ENCODE measurements around the gene TFPI. TPM values are rescaled to one million over a fixed set of nuclear protein-coding genes. Genes with fewer than 3 reads are reported as not detected.
"Not testable (repeated sequence)": the region's sequence is repeated elsewhere in the genome, so short reads cannot be mapped to it uniquely, and the experiment has no call there.

The TFPI gene
- total and polyA plus RNA-seq, 9 donors = 23.3 to 98.0 (median 48.8) TPM

DNA sequence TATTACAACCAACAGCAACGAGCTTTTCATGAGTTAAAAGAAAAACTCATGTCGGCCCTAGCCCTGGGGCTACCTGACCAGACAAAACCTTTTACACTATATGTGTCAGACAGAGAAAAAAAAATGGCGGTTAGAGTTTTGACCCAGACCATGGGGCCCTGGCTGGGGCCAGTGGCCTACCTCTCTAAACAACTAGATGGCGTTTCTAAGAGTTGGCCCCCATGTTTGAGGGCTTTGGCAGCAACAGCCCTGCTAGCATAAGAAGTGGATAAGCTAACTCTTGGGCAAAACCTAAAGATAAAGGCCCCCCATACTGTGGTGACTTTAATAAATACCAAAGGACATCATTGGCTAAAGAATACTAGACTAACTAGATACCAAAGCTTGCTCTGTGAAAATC lies 39.3 kb downstream of the TFPI start:
- no peak for DNase-seq
- no peak for TF ChIP-seq POLR2A (IDR thresholded peaks at IDR 0.05)
- TF ChIP-seq, protein P1, sequence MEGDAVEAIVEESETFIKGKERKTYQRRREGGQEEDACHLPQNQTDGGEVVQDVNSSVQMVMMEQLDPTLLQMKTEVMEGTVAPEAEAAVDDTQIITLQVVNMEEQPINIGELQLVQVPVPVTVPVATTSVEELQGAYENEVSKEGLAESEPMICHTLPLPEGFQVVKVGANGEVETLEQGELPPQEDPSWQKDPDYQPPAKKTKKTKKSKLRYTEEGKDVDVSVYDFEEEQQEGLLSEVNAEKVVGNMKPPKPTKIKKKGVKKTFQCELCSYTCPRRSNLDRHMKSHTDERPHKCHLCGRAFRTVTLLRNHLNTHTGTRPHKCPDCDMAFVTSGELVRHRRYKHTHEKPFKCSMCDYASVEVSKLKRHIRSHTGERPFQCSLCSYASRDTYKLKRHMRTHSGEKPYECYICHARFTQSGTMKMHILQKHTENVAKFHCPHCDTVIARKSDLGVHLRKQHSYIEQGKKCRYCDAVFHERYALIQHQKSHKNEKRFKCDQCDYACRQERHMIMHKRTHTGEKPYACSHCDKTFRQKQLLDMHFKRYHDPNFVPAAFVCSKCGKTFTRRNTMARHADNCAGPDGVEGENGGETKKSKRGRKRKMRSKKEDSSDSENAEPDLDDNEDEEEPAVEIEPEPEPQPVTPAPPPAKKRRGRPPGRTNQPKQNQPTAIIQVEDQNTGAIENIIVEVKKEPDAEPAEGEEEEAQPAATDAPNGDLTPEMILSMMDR (IDR thresholded peaks at IDR 0.05) = no peak
- TF ChIP-seq EP300 (IDR thresholded peaks at IDR 0.05) = no peak
- 94 to 97% (median 95%) methylated on average over 4 of the region's 4 CpGs for WGBS, 3 donors
- intact Hi-C loops (cut with DNase I) = loop anchor here in 1 of 4 donors (10.0 kb wide), 1 partner anchor 60 kb away; no protein-coding TSS in a partner anchor
- Histone ChIP-seq H3K36me3 (no peaks in the 10 kb centered on the region), H3K4me3 (no peak overlapping the region), H3K4me1 (ENCODE audit: insufficient read depth) (no peaks in the 10 kb centered on the region), H3K27ac (no peak overlapping the region), H3K27me3 (no peaks in the 10 kb centered on the region), H3K9me3 (no peaks in the 10 kb centered on the region)

- WGBS, 3 donors = 96 to 98% (median 97%) methylated on average over 6 of the region's 6 CpGs
- H3K36me3 ChIP-seq; H3K4me1 ChIP-seq (ENCODE audit: insufficient read depth); H3K9me3 ChIP-seq; H3K27ac ChIP-seq; H3K4me3 ChIP-seq; DNase-seq; H3K27me3 ChIP-seq: not testable (repeated sequence)
- intact Hi-C loops (cut with DNase I) = loop anchor here in 1 of 4 donors (10.0 kb wide), 1 partner anchor 60 kb away; no protein-coding TSS in a partner anchor
These were observed 39.9 kb downstream of the TFPI start for GRCh38 chr2:187514235-187514829.

DNA sequence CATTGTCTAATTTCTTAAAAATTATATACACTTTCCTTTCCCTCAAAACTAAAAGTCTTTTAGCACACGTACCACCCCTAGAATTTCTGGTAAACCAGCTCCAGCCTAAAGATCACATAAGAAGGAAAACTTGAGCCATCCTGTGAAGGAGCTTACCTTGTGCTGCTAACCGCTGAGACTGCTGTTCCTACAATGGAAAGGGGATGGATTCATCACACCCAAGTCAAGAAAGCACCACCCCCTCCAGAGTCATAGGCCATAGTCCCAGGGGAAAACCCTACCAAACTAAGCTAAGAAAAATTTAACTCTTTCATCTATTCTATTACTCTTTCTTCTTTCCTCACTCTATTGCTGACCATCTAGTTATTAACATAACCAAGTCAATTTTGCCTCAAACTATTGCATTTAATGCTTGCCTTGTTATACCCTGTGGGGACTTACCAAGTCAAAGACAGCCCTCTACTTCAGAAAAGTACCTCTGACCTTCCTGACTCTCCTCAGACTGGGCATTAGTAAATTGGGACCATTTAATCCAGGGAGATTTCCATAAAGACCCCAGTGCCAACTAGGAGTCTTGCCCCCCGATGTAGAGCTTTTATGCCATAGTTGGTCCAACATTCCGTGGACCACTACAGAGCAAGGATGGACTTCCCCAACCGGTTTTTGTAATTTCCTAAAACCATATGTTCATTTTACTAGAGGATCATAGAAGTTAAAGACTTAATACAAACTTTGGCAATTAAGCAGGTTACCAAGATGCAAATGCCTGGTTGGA lies 40.6 kb downstream of the TFPI start:
- intact Hi-C loops (cut with DNase I) = loop anchor here in 1 of 4 donors (10.0 kb wide), 1 partner anchor 61 kb away; no protein-coding TSS in a partner anchor
- H3K27me3 ChIP-seq; H3K36me3 ChIP-seq; H3K27ac ChIP-seq; H3K9me3 ChIP-seq; H3K4me1 ChIP-seq (ENCODE audit: insufficient read depth); DNase-seq; H3K4me3 ChIP-seq: not testable (repeated sequence)
- WGBS, 3 donors = 93 to 94% (median 93%) methylated on average over 5 of the region's 5 CpGs

- no peaks in the 10 kb centered on the region for H3K9me3 ChIP-seq
- no peak for TF ChIP-seq POLR2A (IDR thresholded peaks at IDR 0.05)
- TF ChIP-seq, protein P1 (IDR thresholded peaks at IDR 0.05) = no peak
- TF ChIP-seq EP300 (IDR thresholded peaks at IDR 0.05) = no peak
- intact Hi-C loops (cut with DNase I) = loop anchor here in 1 of 4 donors (10.0 kb wide), 1 partner anchor 63 kb away; no protein-coding TSS in a partner anchor
- no peak overlapping the region for H3K27ac ChIP-seq
- DNase-seq = no peak
- H3K27me3 ChIP-seq = no peaks in the 10 kb centered on the region
- no peaks in the 10 kb centered on the region for H3K4me1 ChIP-seq (ENCODE audit: insufficient read depth)
- H3K4me3 ChIP-seq = no peak overlapping the region
- WGBS, 3 donors = 82 to 87% (median 85%) methylated on average over 9 of the region's 9 CpGs
- H3K36me3 ChIP-seq = no peaks in the 10 kb centered on the region
These were observed 42.6 kb downstream of the TFPI start for GRCh38 chr2:187511356-187512315.

- 83 to 91% (median 87%) methylated on average over 18 of the region's 18 CpGs for WGBS, 3 donors
- H3K27me3 ChIP-seq; H3K4me1 ChIP-seq (ENCODE audit: insufficient read depth); H3K36me3 ChIP-seq; H3K27ac ChIP-seq; DNase-seq; H3K4me3 ChIP-seq; H3K9me3 ChIP-seq: not testable (repeated sequence)
- intact Hi-C loops (cut with DNase I) = loop anchor here in 1 of 4 donors (10.0 kb wide), 1 partner anchor 64 kb away; no protein-coding TSS in a partner anchor
These were observed 43.5 kb downstream of the TFPI start for GRCh38 chr2:187510419-187511355.
